ENCODE results near the gene ALDH18A1. TPM values are rescaled to one million over a fixed set of nuclear protein-coding genes. Genes with fewer than 3 reads are reported as not detected.

ALDH18A1 gene
- 172 and 182 TPM in 2 replicates for total RNA-seq
- long read RNA-seq, transcript ALDH18A1-202 (18 exons, 3,359 nt), result major isoform, 415 of 570 reads
- long read RNA-seq, transcript ALDH18A1-201 (18 exons, 3,337 nt), result minor isoform, 61 of 570 reads
- long read RNA-seq, partial matches to known transcripts, result 46 of 570 reads
- long read RNA-seq, other reads (novel, unspliced or antisense), result 48 of 570 reads

GRCh38 chr10:95656291-95657164 is at the start of gene ALDH18A1:
Gene ALDH18A1, minus strand, starts transcription at chr10:95656711. Its CDS starts 3,334 bp downstream, at chr10:95653377.
- Mint-ChIP-seq H3K4me1 (peaks cover 35% of the 10 kb centered on the region), H3K9me3 (no peaks in the 10 kb centered on the region), H3K27ac (ENCODE audit: unreplicated experiment) (peak within 1 kb of the TSS; percentile 98), H3K4me3 (peak within 1 kb of the TSS; percentile 99), H3K36me3 (ENCODE audit: low read depth) (peaks cover 21% of the 10 kb centered on the region), H3K27me3 (ENCODE audit: low read depth) (no peaks in the 10 kb centered on the region)
- no peak for TF ChIP-seq CTCF (conservative IDR thresholded peaks at IDR 0.05)
- peak; percentile 95 for DNase-seq (ENCODE audit: low read depth, low spot score)

GRCh38 chr10:95698415-95698814 is 41.9 kb upstream of the ALDH18A1 start:
- peaks cover 3% of the 10 kb centered on the region for H3K4me1 Mint-ChIP-seq
- H3K27me3 Mint-ChIP-seq (ENCODE audit: low read depth), result peaks cover 6% of the 10 kb centered on the region
- H3K9me3 Mint-ChIP-seq, result peaks cover 6% of the 10 kb centered on the region
- H3K27ac Mint-ChIP-seq (ENCODE audit: unreplicated experiment), result no peak overlapping the region
- no peaks in the 10 kb centered on the region for H3K36me3 Mint-ChIP-seq (ENCODE audit: low read depth)
- DNase-seq (ENCODE audit: low read depth, low spot score), result no peak
- H3K4me3 Mint-ChIP-seq, result no peak overlapping the region
- no peak for TF ChIP-seq CTCF (conservative IDR thresholded peaks at IDR 0.05)

- no peak for DNase-seq (ENCODE audit: low read depth, low spot score)
- Mint-ChIP-seq H3K4me3 (no peak overlapping the region), H3K27me3 (ENCODE audit: low read depth) (peaks cover 6% of the 10 kb centered on the region), H3K4me1 (peaks cover 10% of the 10 kb centered on the region), H3K36me3 (ENCODE audit: low read depth) (no peaks in the 10 kb centered on the region), H3K9me3 (peaks cover 6% of the 10 kb centered on the region), H3K27ac (ENCODE audit: unreplicated experiment) (no peak overlapping the region)
- TF ChIP-seq CTCF (conservative IDR thresholded peaks at IDR 0.05), result no peak
Observed at GRCh38 chr10:95697429-95697828, 40.9 kb upstream of the ALDH18A1 start.

- H3K36me3 Mint-ChIP-seq (ENCODE audit: low read depth), result peaks cover 6% of the 10 kb centered on the region
- H3K4me3 Mint-ChIP-seq, result peak overlapping the region; percentile 96
- peaks cover 6% of the 10 kb centered on the region for H3K9me3 Mint-ChIP-seq
- no peak for DNase-seq (ENCODE audit: low read depth, low spot score)
- TF ChIP-seq CTCF (conservative IDR thresholded peaks at IDR 0.05), result no peak
- peaks cover 4% of the 10 kb centered on the region for H3K27me3 Mint-ChIP-seq (ENCODE audit: low read depth)
- H3K4me1 Mint-ChIP-seq, result peaks cover 28% of the 10 kb centered on the region
- H3K27ac Mint-ChIP-seq (ENCODE audit: unreplicated experiment), result no peak overlapping the region
Observed at GRCh38 chr10:95694665-95695064, 38.2 kb upstream of the ALDH18A1 start.

- Mint-ChIP-seq H3K36me3 (ENCODE audit: low read depth) (peaks cover 6% of the 10 kb centered on the region), H3K4me3 (peak within 1 kb of the TSS; percentile 96), H3K4me1 (peaks cover 28% of the 10 kb centered on the region), H3K27me3 (ENCODE audit: low read depth) (no peaks in the 10 kb centered on the region), H3K27ac (ENCODE audit: unreplicated experiment) (peak within 1 kb of the TSS; percentile 98), H3K9me3 (peaks cover 6% of the 10 kb centered on the region)
- DNase-seq (ENCODE audit: low read depth, low spot score), result peak; percentile 96
- TF ChIP-seq CTCF (conservative IDR thresholded peaks at IDR 0.05), result peak; percentile 100
Observed at GRCh38 chr10:95693668-95694534, 37.4 kb upstream of the ALDH18A1 start, which contains the start of gene TCTN3. Gene TCTN3, minus strand, starts transcription at chr10:95693927. Its CDS starts 28 bp downstream, at chr10:95693899.
